Stimulated activated CD4-positive, alpha-beta T cell treated with anti-CD3 and anti-CD28 coated beads, Interleukin-2, amount 100 ng/mL, for 4 hours (primary cell): ENCODE data around the gene FUS.
"Not testable (repeated sequence)": the region's sequence is repeated elsewhere in the genome, so short reads cannot be mapped to it uniquely, and the experiment has no call there.

Experiments used
- DNase-seq: peaks from one replicate; pipeline ENCODE4 v3.0.0-alpha.2; 2020; ENCODE audit warnings: low read depth

FUS gene

DNA sequence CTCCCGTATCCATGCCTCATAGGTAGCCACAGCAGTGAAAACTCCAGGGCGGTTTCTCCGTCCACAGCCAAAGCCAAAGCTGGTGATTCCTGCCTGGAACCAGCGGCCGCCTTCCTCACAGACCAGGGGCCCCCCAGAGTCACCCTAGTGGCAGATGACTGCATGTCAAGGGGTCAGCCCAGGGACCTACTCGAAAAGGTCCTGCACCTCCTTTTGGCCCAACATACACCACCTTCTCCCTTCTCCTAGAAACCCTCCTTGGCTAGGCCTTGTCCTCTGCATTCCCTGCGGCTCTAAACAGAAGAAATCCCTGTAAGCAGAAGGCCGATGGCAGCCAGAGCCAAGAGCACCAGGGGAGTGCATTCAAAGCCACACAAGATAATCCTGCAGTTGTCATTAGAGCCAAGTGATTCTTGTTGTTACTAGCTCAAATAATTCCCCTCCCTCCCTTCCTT lies 36.2 kb upstream of the FUS start:
- no peak for DNase-seq

GRCh38 chr16:31144418-31144817 lies 35.5 kb upstream of the FUS start:
- DNase-seq, result not testable (repeated sequence)

DNA sequence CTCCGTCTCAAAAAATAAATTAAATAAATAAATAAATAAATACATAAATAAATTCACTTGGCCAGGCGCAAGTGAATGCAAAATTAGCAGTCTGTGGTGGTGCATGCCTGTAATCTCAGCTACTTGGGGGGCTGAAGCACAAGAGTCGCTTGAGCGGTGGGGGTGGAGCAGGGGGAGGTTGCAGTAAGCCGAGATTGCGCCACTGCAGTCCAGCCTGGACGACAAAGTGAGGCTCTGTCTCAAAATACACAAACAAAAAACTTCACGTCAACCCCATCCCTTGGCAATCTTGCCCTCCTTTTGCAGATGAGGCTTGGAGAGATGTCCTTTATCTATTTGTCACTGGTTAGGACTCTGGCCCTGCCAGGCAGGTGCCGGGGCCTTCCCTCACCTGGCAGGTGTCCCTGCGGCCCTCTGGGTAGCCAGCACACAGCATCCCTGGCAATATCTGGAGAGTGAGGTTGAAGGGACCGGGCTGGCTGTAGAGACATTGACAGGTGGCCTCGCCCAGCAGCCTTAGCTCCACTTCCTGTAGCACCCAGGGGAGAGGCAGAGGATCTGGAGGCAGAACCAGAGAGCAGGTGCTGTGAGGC lies 34.4 kb upstream of the FUS start:
- no peak for DNase-seq

- no peak for DNase-seq
Observed at GRCh38 chr16:31147574-31147973, 32.4 kb upstream of the FUS start.

DNA sequence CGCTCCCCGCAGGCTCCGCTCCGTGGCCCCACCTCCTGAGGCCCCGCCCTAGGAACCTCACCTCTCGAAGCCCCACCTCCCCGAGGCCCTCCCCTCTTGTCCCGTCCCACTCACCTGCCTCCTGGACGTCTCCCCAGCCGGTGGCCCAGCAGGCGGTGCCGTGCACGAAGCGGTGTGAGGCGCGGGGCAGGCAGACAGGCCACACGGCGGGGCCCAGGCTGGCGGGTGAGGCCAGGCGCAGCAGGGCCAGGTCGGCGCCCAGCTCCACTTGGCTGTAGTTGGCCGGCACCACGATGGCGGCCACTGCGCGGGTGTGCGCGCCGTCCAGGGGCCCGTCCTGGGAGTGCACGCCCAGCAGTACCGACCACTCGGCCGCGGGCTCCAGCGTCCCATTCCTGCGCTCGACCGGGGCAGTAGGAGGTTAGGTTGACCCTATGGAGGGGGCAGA lies 31.6 kb upstream of the FUS start:
- DNase-seq, result no peak

DNA sequence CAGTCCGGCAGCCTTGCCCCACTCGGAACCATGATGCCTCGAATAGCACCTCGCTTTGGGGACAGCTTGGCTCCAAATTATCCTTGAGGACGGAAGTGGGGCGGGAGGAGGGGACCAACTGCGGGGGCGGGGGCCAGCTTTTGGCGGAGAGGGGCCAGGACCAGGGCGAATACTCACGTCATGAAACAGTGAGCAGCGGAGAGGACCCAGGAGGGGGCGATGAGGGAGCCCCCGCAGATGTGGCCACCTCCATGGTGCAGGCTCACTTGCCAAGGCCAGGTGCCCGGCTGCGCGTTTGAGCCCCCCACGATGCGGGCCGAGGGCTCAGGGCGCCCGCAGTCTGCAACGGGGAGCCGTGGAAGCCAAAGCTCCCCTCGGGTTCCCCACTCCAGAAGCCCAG lies 31.0 kb upstream of the FUS start:
- DNase-seq, result no peak

GRCh38 chr16:31149332-31149731 lies 30.6 kb upstream of the FUS start:
- no peak for DNase-seq

GRCh38 chr16:31149894-31150890 lies 29.7 kb upstream of the FUS start, which contains the start of gene PRSS36:
PRSS36 (minus strand) TSS chr16:31150066; CDS start chr16:31150035, 31 bp downstream.
- no peak for DNase-seq

DNA sequence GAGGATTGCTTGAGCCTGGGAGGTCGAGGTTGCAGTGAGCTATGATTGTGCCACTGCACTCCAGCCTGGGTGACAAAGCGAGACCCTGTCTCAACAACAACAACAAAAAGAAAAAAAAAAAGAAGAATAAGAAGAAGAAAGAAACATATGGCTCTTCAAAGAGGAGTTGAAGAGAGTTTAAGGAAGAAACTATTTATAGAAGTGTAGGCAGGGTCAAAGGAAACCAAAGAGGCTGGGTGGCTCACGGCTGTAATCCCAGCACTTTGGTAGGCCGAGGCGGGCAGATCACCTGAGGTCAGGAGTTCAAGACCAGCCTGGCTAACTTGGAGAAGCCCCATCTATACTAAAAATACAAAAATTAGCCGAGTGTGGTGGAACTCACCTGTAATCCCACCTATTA lies 29.0 kb upstream of the FUS start:
- not testable (repeated sequence) for DNase-seq

- no peak for DNase-seq
Observed at GRCh38 chr16:31157136-31157535, 22.8 kb upstream of the FUS start.

DNA sequence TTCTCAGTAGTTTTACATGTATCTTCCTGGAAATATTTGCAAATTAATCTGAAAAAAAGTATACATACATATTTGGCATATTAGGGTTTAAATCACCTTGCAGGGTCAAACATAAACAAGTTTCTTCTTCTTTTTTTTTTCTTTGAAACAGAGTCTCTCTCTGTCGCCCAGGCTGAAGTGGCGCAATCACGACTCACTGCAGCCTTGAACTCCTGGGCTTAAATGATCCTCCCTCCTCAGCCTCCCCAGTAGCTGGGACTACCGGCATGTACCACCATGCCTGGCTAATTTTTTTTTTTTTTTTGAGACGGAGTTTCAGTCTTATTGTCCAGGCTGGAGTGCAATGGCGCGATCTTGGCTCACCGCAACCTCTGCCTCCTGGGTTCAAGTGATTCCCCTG lies 12.6 kb upstream of the FUS start:
- no peak for DNase-seq

DNA sequence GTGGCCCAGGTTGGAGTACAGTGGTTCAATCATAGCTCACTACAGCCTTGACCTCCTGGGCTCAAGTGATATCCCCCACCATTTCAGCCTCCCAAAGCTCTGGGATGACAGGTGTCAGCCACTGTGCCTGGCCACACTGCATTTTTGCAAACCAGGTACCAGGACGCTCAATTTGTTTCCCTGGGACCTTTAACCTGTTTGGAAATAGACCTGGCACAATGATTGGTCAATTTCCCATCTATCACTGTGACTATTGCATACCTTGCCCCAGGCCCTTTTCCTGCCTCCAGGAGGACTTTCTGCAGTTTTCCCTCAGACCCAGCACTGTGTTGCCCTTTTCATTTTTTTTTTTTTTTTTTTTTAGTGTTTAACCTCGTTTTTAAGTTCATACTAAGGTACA lies 11.1 kb upstream of the FUS start:
- no peak for DNase-seq

DNA sequence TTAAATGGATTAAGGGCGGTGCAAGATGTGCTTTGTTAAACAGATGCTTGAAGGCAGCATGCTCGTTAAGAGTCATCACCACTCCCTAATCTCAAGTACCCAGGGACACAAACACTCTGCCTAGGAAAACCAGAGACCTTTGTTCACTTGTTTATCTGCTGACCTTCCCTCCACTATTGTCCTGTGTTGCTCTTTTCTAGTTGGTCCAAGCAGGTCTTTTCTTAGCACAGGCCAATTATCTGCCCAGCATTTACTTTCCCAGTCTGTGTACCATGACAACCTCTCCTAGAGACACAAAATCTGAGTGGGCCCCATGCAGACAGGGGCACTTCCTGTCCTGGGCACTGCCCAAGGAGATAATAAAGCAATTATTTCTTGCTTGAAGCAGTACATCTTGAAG lies 9.9 kb upstream of the FUS start:
- DNase-seq, result not testable (repeated sequence)

GRCh38 chr16:31177136-31177535 lies 2.8 kb upstream of the FUS start:
- DNase-seq, result no peak

DNA sequence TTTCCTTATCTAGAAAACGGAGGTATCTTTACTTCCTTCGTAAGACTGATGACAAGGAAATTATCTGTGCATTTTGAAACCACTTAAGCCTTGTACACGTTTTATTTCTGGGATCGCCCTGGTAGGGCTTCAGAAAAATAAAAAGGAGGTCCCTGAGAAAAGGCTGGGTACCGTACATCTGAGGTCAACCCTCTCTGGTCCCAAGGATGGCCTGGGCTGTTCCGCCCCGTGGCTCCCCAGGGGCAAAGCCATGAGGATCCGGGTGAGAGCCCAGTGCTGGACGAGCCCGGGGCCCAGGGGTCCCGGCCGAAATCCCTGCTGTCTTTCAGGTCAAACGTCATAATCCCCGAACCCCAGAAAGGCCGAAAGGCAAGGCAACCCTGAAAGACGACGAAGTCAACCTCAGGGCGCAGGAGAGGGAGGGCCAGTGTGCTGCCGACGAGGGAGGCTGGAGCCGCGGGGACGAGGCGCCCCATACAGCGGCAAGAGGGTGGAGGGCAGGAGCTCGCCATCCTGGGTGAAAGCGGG lies 656 bp upstream of the FUS start:
- DNase-seq, result no peak

DNA sequence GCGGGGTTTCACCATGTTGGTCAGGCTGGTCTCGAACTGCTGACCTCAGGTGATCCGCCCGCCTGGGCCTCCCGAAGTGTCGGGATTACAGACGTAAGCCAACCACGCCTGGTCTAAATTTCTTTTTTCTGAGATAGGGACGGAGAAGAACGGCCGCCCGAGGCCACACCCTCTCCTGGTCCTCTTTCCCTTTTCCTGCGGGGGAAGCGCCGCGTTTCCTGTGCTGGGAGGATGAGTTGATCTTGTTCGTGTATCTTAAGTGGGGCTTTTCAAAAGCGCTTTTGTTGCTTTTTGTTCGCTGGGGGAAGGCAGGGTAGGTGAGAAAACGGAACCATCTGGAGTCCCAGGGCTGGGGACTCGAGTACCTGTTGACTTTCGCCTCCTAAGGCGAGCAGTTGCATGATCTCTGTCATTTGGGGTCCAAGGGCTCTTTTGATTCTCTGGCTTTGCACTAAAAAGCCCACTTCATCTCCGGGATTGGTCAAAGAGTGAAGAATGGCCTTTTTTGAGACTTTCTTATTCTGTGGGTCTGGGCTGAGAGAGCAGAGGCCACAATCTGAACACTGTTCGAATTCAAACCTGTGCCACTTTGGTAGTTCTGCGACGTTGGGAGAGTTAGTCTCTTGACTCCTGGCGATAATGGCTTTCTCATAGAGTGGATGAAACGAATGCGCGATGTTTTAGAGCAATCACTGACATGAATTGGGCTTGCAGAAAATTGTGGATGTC lies 1.3 kb downstream of the FUS start:
- DNase-seq, result no peak

DNA sequence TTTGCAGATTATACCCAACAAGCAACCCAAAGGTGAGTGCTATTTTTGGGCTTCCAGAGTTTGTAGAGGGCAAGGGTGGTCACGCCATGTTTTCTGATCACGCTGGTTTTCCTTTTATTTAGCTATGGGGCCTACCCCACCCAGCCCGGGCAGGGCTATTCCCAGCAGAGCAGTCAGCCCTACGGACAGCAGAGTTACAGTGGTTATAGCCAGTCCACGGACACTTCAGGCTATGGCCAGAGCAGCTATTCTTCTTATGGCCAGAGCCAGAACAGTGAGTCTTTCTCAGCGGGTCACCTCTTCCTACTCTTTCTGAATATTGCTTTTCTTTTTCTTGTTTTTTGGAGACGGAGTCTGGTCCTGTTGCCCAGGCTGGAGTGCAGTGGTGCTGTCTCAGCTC lies 2.5 kb downstream of the FUS start:
- DNase-seq, result no peak

- DNase-seq, result no peak
Observed at GRCh38 chr16:31183432-31184428, 3.8 kb downstream of the FUS start.

DNA sequence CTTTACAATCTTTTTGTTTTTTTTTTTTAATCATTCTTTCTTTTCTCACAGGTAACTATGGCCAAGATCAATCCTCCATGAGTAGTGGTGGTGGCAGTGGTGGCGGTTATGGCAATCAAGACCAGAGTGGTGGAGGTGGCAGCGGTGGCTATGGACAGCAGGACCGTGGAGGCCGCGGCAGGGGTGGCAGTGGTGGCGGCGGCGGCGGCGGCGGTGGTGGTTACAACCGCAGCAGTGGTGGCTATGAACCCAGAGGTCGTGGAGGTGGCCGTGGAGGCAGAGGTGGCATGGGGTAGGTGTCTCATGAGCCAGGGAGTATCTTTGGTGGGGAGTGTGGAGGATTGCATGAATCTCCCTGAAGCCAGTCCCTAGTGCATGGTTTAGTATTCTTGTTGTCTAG lies 4.9 kb downstream of the FUS start:
- DNase-seq, result no peak

DNA sequence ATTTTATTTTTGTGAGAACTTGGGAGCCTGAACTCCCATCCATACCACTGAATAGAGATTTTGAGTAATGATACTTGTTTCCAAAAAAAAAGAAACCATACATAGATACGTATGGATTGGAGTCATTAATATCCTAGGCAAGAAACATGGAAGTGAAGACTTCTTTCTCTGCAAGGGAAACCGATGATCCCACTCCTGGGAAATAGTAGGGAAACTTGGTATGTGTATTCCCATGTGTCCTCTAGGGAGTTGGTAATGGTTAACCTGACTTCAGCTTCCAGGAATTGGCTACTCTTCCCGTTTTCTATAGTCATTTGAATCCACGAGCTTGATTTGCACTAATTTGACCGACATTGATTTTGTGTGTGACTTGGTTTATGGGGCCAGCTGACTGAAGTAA lies 5.4 kb downstream of the FUS start:
- no peak for DNase-seq

GRCh38 chr16:31186176-31186575 lies 6.2 kb downstream of the FUS start:
- DNase-seq, result no peak
